Fibroblast of skin of abdomen (primary cell): Measurements from ENCODE around the gene FOXA1. TPM values are rescaled to one million over a fixed set of nuclear protein-coding genes. Genes with fewer than 3 reads are reported as not detected.

ENCODE experiments used
- DNase-seq: peaks from one replicate; pipeline ENCODE4 v3.0.0-alpha.2; 2013
- polyA plus RNA-seq, 2 experiments: library from polyadenylated mRNA; unstranded; fragments of 120-200 nt; gene quantifications; one replicate each; pipeline ENCODE4 v1.2.1, GENCODE V29; 2013; ENCODE audit not compliant: insufficient read length in 2 of 2

Gene FOXA1
- polyA plus RNA-seq (2013, experiment 1 of 2; ENCODE audit: insufficient read length): not detected
- polyA plus RNA-seq (2013, experiment 2 of 2; ENCODE audit: insufficient read length): not detected

DNA sequence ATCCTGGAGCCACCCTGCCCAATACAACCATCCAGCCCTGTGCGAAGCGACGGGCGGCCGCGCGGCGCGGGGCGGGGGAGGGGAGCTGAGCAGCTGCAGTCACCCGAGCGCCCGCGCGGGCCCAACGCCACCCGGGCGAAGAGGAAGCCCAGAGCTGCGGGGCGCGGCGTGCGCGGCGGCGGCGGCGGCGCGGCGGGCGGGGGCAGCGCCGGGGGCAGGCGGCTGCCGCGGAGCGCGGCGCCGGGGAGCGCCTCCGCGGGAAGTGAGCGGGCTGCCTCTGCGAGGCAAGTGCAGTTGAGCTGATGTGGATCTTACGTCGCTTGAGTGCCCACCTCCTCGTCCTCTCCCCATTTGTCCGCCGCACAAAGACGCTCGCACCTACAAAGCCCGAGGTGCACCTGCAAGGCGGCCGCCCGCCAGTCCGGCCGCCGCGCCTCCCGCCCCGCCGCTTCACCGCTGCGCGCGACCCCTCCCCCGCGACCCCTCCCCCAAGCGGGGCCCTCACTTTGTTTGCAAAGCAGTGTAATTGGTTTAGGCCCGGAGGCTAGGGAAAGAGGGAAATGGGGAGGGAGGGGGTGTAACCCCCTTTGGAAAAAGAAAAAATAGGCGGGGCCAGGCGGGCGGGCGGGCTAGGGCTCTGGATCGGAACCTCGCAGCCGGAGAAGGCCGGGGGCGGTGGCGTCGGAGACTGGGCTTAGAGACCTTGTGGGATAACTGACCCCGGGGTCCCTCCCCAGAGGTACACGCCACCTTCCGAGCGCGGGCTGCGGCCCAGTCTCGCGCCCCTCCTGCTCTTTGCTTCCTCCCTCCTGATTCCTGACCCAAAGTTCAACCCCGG lies at the start of gene FOXA1, which contains the start of gene TTC6:
Gene FOXA1, minus strand, starts transcription at position 279 of the 838 bp plus-strand sequence. Its CDS starts 277 bp downstream, at position 2.
Gene TTC6, plus strand, starts transcription at position 659 of the 838 bp plus-strand sequence. CDS start 26,436 bp downstream, outside the sequence.
- no peak for DNase-seq

GRCh38 chr14:37643701-37644100 lies 48.7 kb upstream of the FOXA1 start:
- no peak for DNase-seq

- DNase-seq: no peak
Measured at GRCh38 chr14:37642125-37642524, 47.1 kb upstream of the FOXA1 start.

- no peak for DNase-seq
Measured at GRCh38 chr14:37641117-37641516, 46.1 kb upstream of the FOXA1 start.

- no peak for DNase-seq
Measured at GRCh38 chr14:37638599-37638998, 43.5 kb upstream of the FOXA1 start.

DNA sequence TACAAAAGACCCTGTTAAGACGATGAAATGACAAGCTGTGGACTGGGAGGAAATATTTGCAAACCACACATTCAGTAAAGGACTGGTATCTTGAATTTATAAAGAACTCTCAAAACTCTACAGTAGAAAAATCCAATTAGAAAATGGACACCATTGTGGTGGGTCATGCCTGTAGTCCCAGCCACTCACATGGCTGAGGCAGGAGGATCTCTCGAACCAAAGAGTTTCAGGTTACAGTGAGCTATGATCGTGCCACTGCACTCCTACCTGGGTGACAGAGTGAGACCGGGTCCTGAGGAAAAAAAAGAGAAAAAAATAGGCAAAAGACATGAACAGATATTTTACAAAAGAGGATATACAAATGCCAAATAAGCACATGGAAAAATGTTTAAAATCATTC lies 42.3 kb upstream of the FOXA1 start:
- no peak for DNase-seq

- DNase-seq: no peak
Measured at GRCh38 chr14:37625597-37626595, 30.8 kb upstream of the FOXA1 start.

DNA sequence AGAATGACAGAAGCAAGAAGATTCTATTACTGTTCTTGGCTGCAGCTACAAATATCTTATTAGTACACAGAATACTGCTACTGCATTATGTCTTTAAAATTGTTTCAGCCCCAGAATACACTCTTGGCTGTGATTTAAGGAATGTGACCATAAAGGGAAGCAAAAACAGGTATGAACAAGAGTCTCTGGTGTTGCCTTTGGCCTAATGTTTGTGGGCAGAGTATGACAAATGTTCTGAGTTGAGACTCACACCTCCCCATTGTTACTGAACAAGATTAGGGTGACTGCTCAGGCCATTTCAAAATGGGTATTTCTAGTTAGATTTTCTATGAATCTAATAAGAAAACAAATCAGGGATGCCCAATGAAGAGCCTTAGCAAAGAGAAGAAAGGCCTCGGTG lies 28.9 kb upstream of the FOXA1 start:
- DNase-seq: no peak

DNA sequence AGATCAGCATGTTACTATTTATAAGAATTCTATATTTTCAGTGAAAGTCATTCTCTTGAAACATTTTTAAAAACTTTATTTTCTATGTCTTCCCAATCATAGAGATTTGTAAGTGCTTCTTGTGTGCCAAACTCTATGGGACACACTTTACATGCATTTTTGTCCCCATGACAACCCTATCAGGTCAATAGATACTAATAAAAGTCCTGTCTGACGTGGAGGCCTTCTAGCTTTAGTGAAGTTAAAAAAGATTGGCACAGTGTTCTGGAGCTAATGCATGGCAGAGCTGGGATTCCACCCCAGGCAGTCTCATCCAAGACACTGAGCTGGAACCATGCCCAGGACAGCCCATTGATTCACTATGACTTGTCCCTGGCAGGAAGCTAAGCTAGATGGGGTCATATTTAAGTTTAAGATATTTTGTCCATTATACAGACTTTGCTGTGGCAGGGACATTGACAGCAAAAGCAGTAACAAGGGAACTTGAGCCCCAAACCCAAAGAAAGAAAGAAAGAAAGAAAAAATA lies 28.4 kb upstream of the FOXA1 start:
- DNase-seq: peak; percentile 75

GRCh38 chr14:37622231-37622923 lies 27.3 kb upstream of the FOXA1 start:
- DNase-seq: peak; percentile 44

GRCh38 chr14:37620856-37621255 lies 25.8 kb upstream of the FOXA1 start:
- DNase-seq: no peak

DNA sequence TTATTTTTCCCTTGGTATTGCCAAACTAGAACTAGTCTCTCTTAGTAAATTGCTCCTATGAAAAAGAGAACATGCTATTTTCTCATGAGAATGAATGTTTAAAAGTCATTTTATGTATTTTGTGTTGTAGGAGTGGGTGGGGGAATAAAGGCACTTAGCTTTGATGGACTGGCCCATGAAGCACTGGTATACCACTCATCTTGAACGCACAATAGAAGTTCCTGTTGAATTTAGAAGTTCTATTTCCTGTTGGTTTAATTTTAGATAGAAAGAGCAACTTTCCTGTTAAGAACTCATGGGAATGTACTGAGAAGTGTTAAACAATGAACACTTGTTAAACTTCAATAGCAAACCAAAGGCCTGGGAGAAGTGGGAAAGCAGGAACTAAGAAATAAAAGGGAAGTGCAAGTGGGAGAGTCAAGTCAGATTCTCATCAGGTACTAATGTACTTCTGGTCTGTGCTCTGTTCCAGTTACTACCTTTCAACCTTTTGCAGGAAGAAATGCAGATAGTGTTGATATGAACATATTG lies 23.5 kb upstream of the FOXA1 start:
- no peak for DNase-seq

GRCh38 chr14:37617864-37618365 lies 22.9 kb upstream of the FOXA1 start:
- no peak for DNase-seq

DNA sequence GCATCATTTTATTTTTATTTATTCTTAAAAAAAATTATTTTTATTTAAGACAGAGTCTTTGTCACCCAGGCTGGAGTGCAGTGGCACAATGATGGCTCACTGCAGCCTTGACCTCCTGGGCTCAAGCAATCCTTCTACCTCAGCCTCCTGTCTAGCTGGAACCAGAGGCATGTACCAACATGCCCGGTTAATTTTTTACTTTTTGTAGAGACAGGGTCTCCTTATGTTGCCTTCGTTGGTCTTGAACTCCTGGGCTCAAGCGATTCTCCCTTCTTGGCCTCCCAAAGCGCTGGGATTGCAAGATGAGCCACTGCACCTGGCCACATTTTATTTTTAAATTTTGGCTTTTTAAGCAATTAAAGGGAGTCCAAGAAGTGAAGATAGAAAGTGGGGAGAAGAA lies 21.8 kb upstream of the FOXA1 start:
- DNase-seq: no peak

DNA sequence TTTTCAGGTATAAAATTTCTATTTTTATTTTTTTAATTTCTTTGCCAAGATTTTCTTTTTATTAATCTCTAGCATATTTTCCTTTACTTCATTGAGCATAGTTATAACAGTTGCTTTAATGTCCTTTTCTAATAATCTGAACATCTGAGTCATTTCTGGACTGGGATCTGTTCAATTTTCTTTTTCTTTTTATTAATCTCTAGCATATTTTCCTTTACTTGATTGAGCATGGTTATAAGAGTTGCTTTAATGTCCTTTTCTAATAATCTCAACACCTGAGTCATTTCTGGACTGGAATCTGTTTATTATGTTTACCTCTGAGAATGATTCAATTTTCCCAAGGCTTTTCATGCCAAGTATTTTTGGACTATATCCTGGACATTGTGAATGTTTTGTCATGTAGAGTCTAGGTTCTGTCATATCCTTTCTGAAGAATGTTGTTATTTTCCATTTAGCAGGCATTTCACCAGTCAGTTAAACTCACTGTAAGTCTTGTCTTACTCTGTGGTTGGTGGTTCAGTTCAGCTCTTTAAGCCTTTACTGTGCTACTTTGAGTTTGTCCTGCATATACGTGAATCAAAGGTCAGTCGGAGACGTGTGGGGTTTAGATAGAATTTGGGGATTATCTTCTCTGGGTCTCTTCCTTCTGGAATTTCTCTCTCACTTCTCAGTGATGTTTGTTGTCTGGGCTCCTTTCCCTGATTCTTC lies 20.7 kb upstream of the FOXA1 start:
- no peak for DNase-seq

DNA sequence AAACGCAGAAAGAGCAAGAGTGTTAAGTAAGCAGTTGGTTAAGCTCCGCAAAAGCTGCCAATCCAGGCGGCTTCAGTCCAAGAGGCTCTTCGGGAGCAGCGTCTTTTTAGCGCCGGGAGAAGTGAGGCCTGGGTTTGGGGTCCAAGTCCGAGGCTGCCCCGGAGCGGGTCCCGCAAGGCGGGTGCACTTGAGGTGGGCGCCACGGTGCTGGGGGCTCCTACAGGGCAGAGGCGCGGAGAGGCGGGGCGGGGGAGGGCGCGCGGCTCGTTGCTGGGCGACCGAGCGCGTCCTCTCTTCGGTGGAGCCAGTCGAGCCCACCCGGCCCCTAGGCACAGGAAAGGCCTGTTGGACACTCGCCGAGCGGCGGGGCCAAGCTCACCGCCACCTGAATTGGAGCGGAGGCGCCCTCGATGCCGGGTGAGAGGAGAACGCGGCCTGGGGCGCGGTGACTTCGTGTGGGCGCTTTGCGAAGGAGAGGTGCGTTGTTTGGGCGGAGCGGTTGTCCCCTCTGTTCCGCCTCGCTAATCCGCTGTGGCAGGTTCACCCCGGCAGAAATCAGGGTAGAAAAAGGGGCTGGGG lies 16.0 kb upstream of the FOXA1 start:
- DNase-seq: no peak

DNA sequence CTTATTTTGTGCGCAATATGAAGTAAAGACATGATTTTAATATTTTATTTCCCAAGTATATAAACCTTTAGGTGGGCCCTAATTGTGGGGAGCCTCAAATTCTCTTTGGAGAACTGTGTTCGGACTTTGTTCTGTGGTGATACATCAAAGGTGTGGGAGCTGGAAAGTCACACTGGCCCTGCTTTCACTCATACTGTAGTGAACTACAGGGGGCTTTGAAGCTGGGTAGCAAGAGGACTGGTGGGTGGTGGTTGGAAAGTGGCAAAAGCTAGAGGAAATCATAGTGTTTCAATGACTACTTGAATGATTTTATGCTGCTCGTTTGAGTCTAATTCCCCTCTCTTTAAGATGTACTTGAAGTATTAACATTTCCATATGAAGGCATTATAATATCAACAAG lies 13.6 kb upstream of the FOXA1 start:
- DNase-seq: no peak

- no peak for DNase-seq
Measured at GRCh38 chr14:37606678-37607077, 11.6 kb upstream of the FOXA1 start.

DNA sequence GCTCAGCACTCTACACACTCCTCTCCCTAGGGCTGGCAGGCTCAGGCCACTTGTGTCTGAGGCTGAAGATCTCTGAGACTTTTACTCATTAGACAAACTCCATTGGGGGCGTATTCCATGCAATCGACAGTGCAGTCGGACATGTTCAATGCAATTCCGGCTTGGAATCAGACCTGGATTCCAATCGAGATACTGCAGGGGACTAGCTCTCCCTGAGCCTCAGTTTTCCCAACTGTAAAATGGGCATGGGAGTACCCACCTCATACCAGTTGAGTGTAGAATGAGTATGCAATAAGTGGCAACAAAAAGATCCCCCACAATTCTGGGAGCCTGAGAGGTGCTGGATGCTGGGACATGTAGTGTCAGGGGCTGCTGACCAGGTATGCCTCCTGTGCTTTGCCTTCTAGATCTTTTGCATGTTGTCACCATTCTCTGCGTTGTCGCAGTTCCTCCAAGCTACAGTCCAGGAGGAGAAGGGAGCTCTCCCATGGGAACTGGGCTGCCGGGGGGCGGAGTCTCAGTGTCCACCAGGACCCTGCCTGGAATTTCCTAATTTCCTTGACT lies 8.7 kb upstream of the FOXA1 start:
- DNase-seq: no peak
